GM12864 (cell line): Measurements from ENCODE around the gene TOX3.

Experiments used
- DNase-seq: peaks from one replicate; pipeline ENCODE4 v3.0.0-alpha.2; 2011; ENCODE audit warnings: low read depth
- H3K4me3 ChIP-seq: 2 replicates; pipeline ENCODE4 v1.5.1; 2011; ENCODE audit warnings: mild to moderate bottlenecking, low read depth, low read length, control low read depth
- TF ChIP-seq, protein P1 (sequence below): IDR thresholded peaks from 2 replicates; pipeline ENCODE4 v1.5.1; 2011; ENCODE audit warnings: low read depth, mild to moderate bottlenecking, moderate library complexity, low read length, control low read depth, inconsistent platforms; ENCODE audit errors: missing control alignments

Gene TOX3

GRCh38 chr16:52407778-52408177 is 139.2 kb downstream of the TOX3 start:
- no peak for DNase-seq
- TF ChIP-seq, protein P1, sequence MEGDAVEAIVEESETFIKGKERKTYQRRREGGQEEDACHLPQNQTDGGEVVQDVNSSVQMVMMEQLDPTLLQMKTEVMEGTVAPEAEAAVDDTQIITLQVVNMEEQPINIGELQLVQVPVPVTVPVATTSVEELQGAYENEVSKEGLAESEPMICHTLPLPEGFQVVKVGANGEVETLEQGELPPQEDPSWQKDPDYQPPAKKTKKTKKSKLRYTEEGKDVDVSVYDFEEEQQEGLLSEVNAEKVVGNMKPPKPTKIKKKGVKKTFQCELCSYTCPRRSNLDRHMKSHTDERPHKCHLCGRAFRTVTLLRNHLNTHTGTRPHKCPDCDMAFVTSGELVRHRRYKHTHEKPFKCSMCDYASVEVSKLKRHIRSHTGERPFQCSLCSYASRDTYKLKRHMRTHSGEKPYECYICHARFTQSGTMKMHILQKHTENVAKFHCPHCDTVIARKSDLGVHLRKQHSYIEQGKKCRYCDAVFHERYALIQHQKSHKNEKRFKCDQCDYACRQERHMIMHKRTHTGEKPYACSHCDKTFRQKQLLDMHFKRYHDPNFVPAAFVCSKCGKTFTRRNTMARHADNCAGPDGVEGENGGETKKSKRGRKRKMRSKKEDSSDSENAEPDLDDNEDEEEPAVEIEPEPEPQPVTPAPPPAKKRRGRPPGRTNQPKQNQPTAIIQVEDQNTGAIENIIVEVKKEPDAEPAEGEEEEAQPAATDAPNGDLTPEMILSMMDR, result no peak
- H3K4me3 ChIP-seq, result no peak overlapping the region

DNA sequence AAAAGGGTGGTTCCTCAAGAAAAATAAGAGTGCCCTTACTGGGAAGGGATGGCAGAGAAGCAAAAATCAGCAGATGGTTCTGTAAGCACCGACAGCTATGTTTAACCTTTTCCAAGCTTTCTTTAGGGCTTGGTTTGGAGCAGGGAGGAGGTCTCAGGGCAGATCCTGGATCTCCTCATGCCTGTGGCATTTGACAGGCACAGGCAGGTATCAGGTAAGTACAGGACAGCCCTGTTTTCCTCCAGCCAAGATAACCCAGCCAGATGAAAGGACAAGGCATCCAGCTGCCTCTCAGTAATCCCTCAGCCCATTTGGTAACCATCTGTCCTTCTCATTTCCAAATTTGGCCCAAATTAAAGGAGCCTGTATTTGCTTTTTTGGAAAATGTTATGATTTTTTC is 141.5 kb downstream of the TOX3 start:
- TF ChIP-seq, protein P1, result no peak
- no peak for DNase-seq
- no peak overlapping the region for H3K4me3 ChIP-seq

- DNase-seq, result no peak
- TF ChIP-seq, protein P1, result no peak
- no peak overlapping the region for H3K4me3 ChIP-seq
Observed at GRCh38 chr16:52404546-52404945, 142.4 kb downstream of the TOX3 start.

GRCh38 chr16:52399116-52399515 is 147.8 kb downstream of the TOX3 start:
- H3K4me3 ChIP-seq, result no peak overlapping the region
- TF ChIP-seq, protein P1, result no peak

GRCh38 chr16:52398491-52398960 is 148.4 kb downstream of the TOX3 start:
- no peak for DNase-seq
- TF ChIP-seq, protein P1, result no peak
- H3K4me3 ChIP-seq, result no peak overlapping the region

More at GRCh38 chr16:52399116-52399515, 147.8 kb downstream of the TOX3 start:
- DNase-seq, result no peak

DNA sequence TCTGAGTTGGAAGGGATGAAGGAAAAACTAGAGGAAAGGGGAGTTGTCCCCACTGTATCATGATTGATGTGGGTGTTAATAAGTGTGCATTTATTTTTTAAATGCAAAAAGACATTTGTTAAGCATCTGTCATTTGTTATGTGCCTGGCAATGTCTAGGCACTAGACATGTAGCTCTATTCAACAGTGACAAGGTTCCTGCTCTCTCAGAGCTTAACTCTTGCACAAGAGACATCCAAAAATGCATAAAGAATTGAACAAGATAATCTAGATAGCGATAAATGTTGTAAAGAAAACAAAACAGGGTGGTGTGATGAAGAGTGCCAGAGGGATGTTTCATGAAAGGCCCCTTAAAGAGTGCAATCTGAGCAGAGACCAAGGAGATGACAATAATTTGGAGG is 148.9 kb downstream of the TOX3 start:
- DNase-seq, result no peak
- H3K4me3 ChIP-seq, result no peak overlapping the region
- TF ChIP-seq, protein P1, result no peak

DNA sequence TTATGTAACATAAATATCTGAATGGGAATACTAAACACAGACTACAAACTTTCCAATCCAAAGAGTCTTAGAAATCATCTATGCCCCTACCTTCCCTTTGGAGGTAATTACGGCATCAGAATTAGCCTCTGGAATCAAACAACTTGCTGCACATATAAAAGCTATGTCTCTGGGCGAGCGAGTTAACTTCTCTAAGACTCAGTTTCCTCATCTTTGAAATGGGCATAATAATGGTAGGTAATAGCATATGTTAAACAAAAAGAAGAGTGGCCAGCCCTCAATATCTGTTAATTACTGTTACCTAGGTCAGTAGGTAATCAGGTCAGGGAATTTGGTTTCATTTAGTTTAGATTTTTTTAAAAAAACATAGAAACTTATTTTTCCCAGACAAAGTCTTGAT is 153.5 kb downstream of the TOX3 start:
- TF ChIP-seq, protein P1, result no peak
- no peak overlapping the region for H3K4me3 ChIP-seq
- no peak for DNase-seq
